IPS DF 6.9 (cell line): Measurements from ENCODE around the gene RPRD1A.

Source experiments
- DNase-seq: peaks from one replicate; pipeline ENCODE4 v3.0.0-alpha.2; 2013; ENCODE audit warnings: low read depth, low spot score
- H3K27ac ChIP-seq: one replicate; pipeline ENCODE4 v1.5.1; 2013; ENCODE audit warnings: low read length, control low read depth
- H3K27me3 ChIP-seq: 2 replicates; pipeline ENCODE4 v1.6.1; 2013; ENCODE audit warnings: mild to moderate bottlenecking, low read length; ENCODE audit not compliant: control insufficient read depth, insufficient read depth
- H3K36me3 ChIP-seq: 2 replicates; pipeline ENCODE4 v1.6.1; 2013; ENCODE audit warnings: low read length; ENCODE audit not compliant: control insufficient read depth, insufficient read depth
- H3K4me1 ChIP-seq: 2 replicates; pipeline ENCODE4 v1.6.1; 2013; ENCODE audit warnings: low read length; ENCODE audit not compliant: control insufficient read depth, insufficient read depth
- H3K4me3 ChIP-seq: 2 replicates; pipeline ENCODE4 v1.5.1; 2013; ENCODE audit warnings: mild to moderate bottlenecking, low read length
- H3K9me3 ChIP-seq: 2 replicates; pipeline ENCODE4 v1.6.1; 2013; ENCODE audit warnings: low read length, inconsistent platforms; ENCODE audit not compliant: control insufficient read depth, insufficient read depth
- WGBS: extraction: QIAGEN DNeasy Blood & Tissue Kit; methylation state at CpG from one replicate; pipeline ENCODE4 v1.1.7; 2013; ENCODE audit warnings: mixed read lengths, missing lambda C conversion rate; ENCODE audit not compliant: insufficient read length, insufficient coverage; 5-methylcytosine and 5-hydroxymethylcytosine counted together

The RPRD1A gene

GRCh38 chr18:36012891-36013290, 54.5 kb downstream of the RPRD1A start:
- no peak overlapping the region for H3K4me3 ChIP-seq
- no peaks in the 10 kb centered on the region for H3K27me3 ChIP-seq
- WGBS, result no CpG with 5 or more reads among the region's 2 CpGs
- no peaks in the 10 kb centered on the region for H3K4me1 ChIP-seq
- no peaks in the 10 kb centered on the region; the same call in 1 of the 2 replicates for H3K36me3 ChIP-seq
- H3K9me3 ChIP-seq, result no peaks in the 10 kb centered on the region
- DNase-seq, result no peak
- no peak overlapping the region for H3K27ac ChIP-seq

- Histone ChIP-seq H3K9me3 (no peaks in the 10 kb centered on the region), H3K4me1 (no peaks in the 10 kb centered on the region), H3K27me3 (no peaks in the 10 kb centered on the region), H3K36me3 (no peaks in the 10 kb centered on the region; the same call in 1 of the 2 replicates), H3K27ac (no peak overlapping the region), H3K4me3 (no peak overlapping the region)
- no CpG with 5 or more reads among the region's 3 CpGs for WGBS
- no peak for DNase-seq
Observed at GRCh38 chr18:36009214-36009613, 58.1 kb downstream of the RPRD1A start.

- Histone ChIP-seq H3K27me3 (no peaks in the 10 kb centered on the region), H3K4me3 (no peak overlapping the region), H3K27ac (no peak overlapping the region), H3K9me3 (no peaks in the 10 kb centered on the region), H3K36me3 (no peaks in the 10 kb centered on the region), H3K4me1 (no peaks in the 10 kb centered on the region)
- no peak for DNase-seq
- no CpG with 5 or more reads among the region's 2 CpGs for WGBS
Observed at GRCh38 chr18:36006997-36007396, 60.4 kb downstream of the RPRD1A start.

GRCh38 chr18:35999925-36000324, 67.4 kb downstream of the RPRD1A start:
- H3K36me3 ChIP-seq, result no peaks in the 10 kb centered on the region; the same call in 1 of the 2 replicates
- no peaks in the 10 kb centered on the region for H3K27me3 ChIP-seq
- no peaks in the 10 kb centered on the region for H3K4me1 ChIP-seq
- no peak for DNase-seq
- no peak overlapping the region for H3K4me3 ChIP-seq
- H3K9me3 ChIP-seq, result no peaks in the 10 kb centered on the region
- no CpG with 5 or more reads among the region's 1 CpG for WGBS
- H3K27ac ChIP-seq, result no peak overlapping the region

- Histone ChIP-seq H3K4me3 (no peak overlapping the region), H3K27me3 (no peaks in the 10 kb centered on the region), H3K4me1 (no peaks in the 10 kb centered on the region), H3K9me3 (no peaks in the 10 kb centered on the region), H3K27ac (no peak overlapping the region), H3K36me3 (no peaks in the 10 kb centered on the region; the same call in 1 of the 2 replicates)
- no CpG with 5 or more reads among the region's 1 CpG for WGBS
- no peak for DNase-seq
Observed at GRCh38 chr18:35998967-35999366, 68.4 kb downstream of the RPRD1A start.

- Histone ChIP-seq H3K4me1 (no peaks in the 10 kb centered on the region), H3K36me3 (peaks cover 2% of the 10 kb centered on the region; the same call in 1 of the 2 replicates), H3K4me3 (no peak overlapping the region), H3K9me3 (no peaks in the 10 kb centered on the region), H3K27ac (no peak overlapping the region), H3K27me3 (no peaks in the 10 kb centered on the region)
- DNase-seq, result no peak
- 100% methylated on average over 1 of the region's 6 CpGs for WGBS
Observed at GRCh38 chr18:35993013-35993412, 74.3 kb downstream of the RPRD1A start.

GRCh38 chr18:35991696-35992095, 75.7 kb downstream of the RPRD1A start:
- H3K27ac ChIP-seq, result no peak overlapping the region
- H3K4me3 ChIP-seq, result no peak overlapping the region
- no peaks in the 10 kb centered on the region for H3K27me3 ChIP-seq
- DNase-seq, result no peak
- no peaks in the 10 kb centered on the region for H3K4me1 ChIP-seq
- no peaks in the 10 kb centered on the region for H3K9me3 ChIP-seq
- H3K36me3 ChIP-seq, result peaks cover 2% of the 10 kb centered on the region; the same call in 1 of the 2 replicates

- no peak overlapping the region for H3K27ac ChIP-seq
- peaks cover 6% of the 10 kb centered on the region; the same call in 1 of the 2 replicates for H3K36me3 ChIP-seq
- H3K9me3 ChIP-seq, result no peaks in the 10 kb centered on the region
- H3K27me3 ChIP-seq, result no peaks in the 10 kb centered on the region
- H3K4me3 ChIP-seq, result no peak overlapping the region
- H3K4me1 ChIP-seq, result no peaks in the 10 kb centered on the region
- DNase-seq, result no peak
- WGBS, result no CpG with 5 or more reads among the region's 5 CpGs
Observed at GRCh38 chr18:35983818-35984217, 83.5 kb downstream of the RPRD1A start.

- no peaks in the 10 kb centered on the region for H3K4me1 ChIP-seq
- DNase-seq, result no peak
- H3K27ac ChIP-seq, result no peak overlapping the region
- no peaks in the 10 kb centered on the region for H3K27me3 ChIP-seq
- H3K4me3 ChIP-seq, result no peak overlapping the region
- peaks cover 10% of the 10 kb centered on the region; the same call in 1 of the 2 replicates for H3K36me3 ChIP-seq
- H3K9me3 ChIP-seq, result no peaks in the 10 kb centered on the region
Observed at GRCh38 chr18:35983147-35983546, 84.2 kb downstream of the RPRD1A start.

- WGBS, result no CpG with 5 or more reads among the region's 2 CpGs
- Histone ChIP-seq H3K4me3 (no peak overlapping the region), H3K9me3 (no peaks in the 10 kb centered on the region), H3K27me3 (no peaks in the 10 kb centered on the region), H3K36me3 (peaks cover 16% of the 10 kb centered on the region; the same call in 1 of the 2 replicates), H3K27ac (no peak overlapping the region), H3K4me1 (no peaks in the 10 kb centered on the region)
- DNase-seq, result no peak
Observed at GRCh38 chr18:35982409-35983114, 84.8 kb downstream of the RPRD1A start.

- no peaks in the 10 kb centered on the region for H3K9me3 ChIP-seq
- H3K27ac ChIP-seq, result no peak overlapping the region
- no peaks in the 10 kb centered on the region for H3K4me1 ChIP-seq
- H3K36me3 ChIP-seq, result peaks cover 19% of the 10 kb centered on the region; the same call in 1 of the 2 replicates
- H3K4me3 ChIP-seq, result no peak overlapping the region
- no peak for DNase-seq
- H3K27me3 ChIP-seq, result no peaks in the 10 kb centered on the region
Observed at GRCh38 chr18:35979112-35979511, 88.2 kb downstream of the RPRD1A start.
